ENCODE data around the gene GALNT3. TPM values are rescaled to one million over a fixed set of nuclear protein-coding genes. Genes with fewer than 3 reads are reported as not detected.

Gene GALNT3
- total and polyA plus RNA-seq, 2 of the 8 experiments (the other 6 are each of a cell fraction or from before 2014, with no cell fraction given), result 3.4 to 23.6 TPM

- Histone ChIP-seq H3K27ac (ENCODE audit: low read depth, low read length) (no peak overlapping the region), H3K4ac (replicated peaks; ENCODE audit: insufficient read length, low read depth, low read length) (no peak overlapping the region), H2BK12ac (ENCODE audit: low read depth, low read length) (no peak overlapping the region), H2AK5ac (ENCODE audit: low read depth, low read length) (no peak overlapping the region), H2BK5ac (ENCODE audit: low read depth, low read length) (no peak overlapping the region), H3K9me3 (ENCODE audit: insufficient read depth in 2 of 2, low read depth in 1 of 2, low read length in 1 of 2) (no peaks in the 10 kb centered on the region), H3K18ac (ENCODE audit: extremely low read depth, low read length) (no peak overlapping the region), H3K14ac (ENCODE audit: insufficient read length) (no peak overlapping the region), H3K56ac (replicated peaks; ENCODE audit: insufficient read length, low read depth, low read length) (no peak overlapping the region), H3K23me2 (ENCODE audit: low read depth, low read length) (no peaks in the 10 kb centered on the region), H3K79me2 (ENCODE audit: control insufficient read depth in 1 of 2, insufficient read depth in 2 of 2, low read length in 2 of 2) (no peaks in the 10 kb centered on the region), H2BK20ac (ENCODE audit: low read length) (no peak overlapping the region), H3K4me3 (ENCODE audit: extremely low read depth in 1 of 4, insufficient read depth in 2 of 4, low read depth in 3 of 4, low read length in 4 of 4) (no peak overlapping the region), H4K8ac (ENCODE audit: extremely low read depth, insufficient read depth, low read length) (no peak overlapping the region), H3K9ac (replicated peaks in 1 of 4; ENCODE audit: extremely low read depth in 1 of 4, low read depth in 3 of 4, low read length in 3 of 4) (no peak overlapping the region), H2BK120ac (replicated peaks; ENCODE audit: low read depth, low read length) (no peak overlapping the region), H3K27me3 (replicated peaks in 1 of 4; ENCODE audit: control insufficient read depth in 3 of 4, extremely low read depth in 1 of 4, insufficient read depth in 3 of 4, low read length in 3 of 4) (no peaks in the 10 kb centered on the region), H3K36me3 (ENCODE audit: control insufficient read depth in 2 of 4, insufficient read depth in 4 of 4, low read length in 3 of 4) (no peaks in the 10 kb centered on the region), H2AFZ (ENCODE audit: low read length) (no peak overlapping the region), H2BK15ac (ENCODE audit: low read length) (no peak overlapping the region), H3K79me1 (ENCODE audit: low read depth, low read length) (no peaks in the 10 kb centered on the region), H4K5ac (ENCODE audit: insufficient read length, low read depth, low read length) (no peak overlapping the region), H3K4me2 (ENCODE audit: insufficient read depth in 1 of 2, low read depth in 2 of 2, low read length in 2 of 2) (no peak overlapping the region), H4K91ac (replicated peaks; ENCODE audit: insufficient read length, low read length) (no peak overlapping the region), H3K4me1 (replicated peaks in 1 of 4; ENCODE audit: control insufficient read depth in 3 of 4, insufficient read depth in 4 of 4, low read length in 3 of 4) (peaks cover 0 to 14% (median 5%) of the 10 kb centered on the region in 4 experiments; a peak in 5 of 7 replicates), H3K23ac (ENCODE audit: insufficient read length) (no peak overlapping the region), H4K20me1 (replicated peaks in 1 of 2; ENCODE audit: control insufficient read depth in 1 of 2, insufficient read depth in 2 of 2, low read length in 2 of 2) (no peaks in the 10 kb centered on the region)
- DNase-seq (ENCODE audit: low read depth in 1 of 2, low spot score in 2 of 2) (no peak), FAIRE-seq (no peak)
- WGBS, 2 experiments (ENCODE audit: extremely low coverage in 1 of 2, insufficient coverage in 1 of 2, insufficient read length in 1 of 2, insufficient replicate concordance in 2 of 2, low coverage in 1 of 2, low lambda C conversion rate in 2 of 2, missing lambda C conversion rate in 1 of 2), result 77% methylated on average over 6 of the region's 6 CpGs; no CpG with 5 or more reads in 1 of the 2 experiments
- CTCF ChIA-PET (ENCODE audit: partially characterized antibody), result interaction anchor here (0.7 to 3.1 kb wide), 11 partner anchors 9 to 324 kb away, joined by 3 to 20 read pairs (median 5); no protein-coding TSS in a partner anchor
- POLR2A ChIA-PET (ENCODE audit: partially characterized antibody), result interaction anchor here (0.6 to 1.5 kb wide), 3 partner anchors 11 to 78 kb away, joined by 3 to 4 read pairs (median 3); no protein-coding TSS in a partner anchor
- TF ChIP-seq SP2 (IDR thresholded peaks at IDR 0.05; ENCODE audit: low read length) (no peak), CEBPB (IDR thresholded peaks at IDR 0.05; ENCODE audit: low read depth, low read length) (0 out of 2 replicates have a peak, but pooled peaks have one; percentile 14), RBBP5 (IDR thresholded peaks at IDR 0.05; ENCODE audit: borderline replicate concordance, low read depth, low read length) (no peak)
These were observed 92.9 kb downstream of the GALNT3 start for GRCh38 chr2:165701147-165701546.
